GM12873 (cell line): Measurements from ENCODE around the gene PITX1.

Experiments used
- CTCF ChIP-seq: IDR thresholded peaks from 2 replicates; pipeline ENCODE4 v1.5.1; 2012; ENCODE audit warnings: low read depth, mild to moderate bottlenecking, moderate library complexity, low read length, control low read depth; ENCODE audit not compliant: insufficient read depth; ENCODE audit errors: missing control alignments

The PITX1 gene

GRCh38 chr5:135040034-135040332, 6.0 kb upstream of the PITX1 start:
- no peak for TF ChIP-seq CTCF

- no peak for TF ChIP-seq CTCF
Observed at GRCh38 chr5:135039271-135040033, 5.4 kb upstream of the PITX1 start.

- TF ChIP-seq CTCF, result no peak
Observed at GRCh38 chr5:135038813-135039270, 4.8 kb upstream of the PITX1 start.

GRCh38 chr5:135038205-135038812, 4.3 kb upstream of the PITX1 start:
- TF ChIP-seq CTCF, result no peak

- TF ChIP-seq CTCF, result no peak
Observed at GRCh38 chr5:135037519-135038204, 3.6 kb upstream of the PITX1 start.

GRCh38 chr5:135036405-135036804, 2.4 kb upstream of the PITX1 start:
- no peak for TF ChIP-seq CTCF

GRCh38 chr5:135035678-135036030, 1.6 kb upstream of the PITX1 start:
- TF ChIP-seq CTCF, result no peak
